GM12892 (cell line): ENCODE measurements around the gene APOL6.
"Not testable (repeated sequence)": the region's sequence is repeated elsewhere in the genome, so short reads cannot be mapped to it uniquely, and the experiment has no call there.

Experiments
- DNase-seq: peaks from one replicate; pipeline ENCODE4 v3.0.0; 2011; ENCODE audit not compliant: insufficient read length
- FAIRE-seq: peaks from 2 replicates; lab custom pipeline; 2011; peaks lifted over from hg19 to GRCh38; lab: Jason Lieb, UNC
- POLR2A ChIP-seq: IDR thresholded peaks from 2 replicates; pipeline ENCODE4 v1.6.1; 2011; ENCODE audit warnings: low read depth, low read length, control low read depth
- POLR2AphosphoS5 ChIP-seq: IDR thresholded peaks from 2 replicates; pipeline ENCODE4 v1.6.1; 2011; ENCODE audit warnings: low read depth, low read length, control low read depth
- TAF1 ChIP-seq: IDR thresholded peaks from 2 replicates; pipeline ENCODE4 v1.6.1; 2011; ENCODE audit warnings: low read depth, mild to moderate bottlenecking, control low read depth, low read length, borderline replicate concordance

Gene APOL6

DNA sequence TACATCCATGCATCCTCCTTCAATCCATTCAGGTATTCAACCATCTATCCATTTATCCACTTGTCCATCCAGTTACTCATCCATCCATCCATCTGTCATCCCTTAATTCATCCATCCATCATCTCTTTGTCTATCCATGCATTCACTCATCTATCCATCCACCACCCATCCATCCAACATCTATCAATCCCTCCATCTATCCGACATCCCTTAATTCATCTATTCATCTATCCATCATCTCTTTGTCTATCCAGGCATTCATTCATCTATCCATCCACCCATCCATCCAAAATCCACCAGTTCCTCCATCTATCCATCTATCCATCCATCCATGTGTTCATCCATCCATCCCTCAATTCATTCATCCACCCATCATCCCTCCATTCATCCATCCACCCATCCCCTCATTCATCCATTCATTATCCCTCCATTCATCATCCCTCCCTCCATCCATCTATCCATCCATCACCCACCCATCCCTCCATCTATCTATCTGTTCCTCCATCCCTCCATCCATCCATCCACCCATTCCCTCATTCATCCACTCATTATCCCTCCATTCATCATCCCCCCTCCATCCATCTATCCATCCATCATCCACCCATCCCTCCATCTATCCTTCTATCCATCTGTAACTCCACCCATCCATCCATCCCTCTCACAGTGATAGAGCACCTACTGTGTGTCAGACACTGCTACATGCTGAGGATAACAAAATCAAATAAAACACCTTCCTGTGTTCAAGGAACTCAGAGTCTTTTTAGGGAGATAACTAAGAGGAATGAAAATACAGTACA is 29.6 kb upstream of the APOL6 start:
- TF ChIP-seq POLR2AphosphoS5: no peak
- no peak for TF ChIP-seq TAF1
- TF ChIP-seq POLR2A: no peak
- DNase-seq (no peak), FAIRE-seq (no peak)

DNA sequence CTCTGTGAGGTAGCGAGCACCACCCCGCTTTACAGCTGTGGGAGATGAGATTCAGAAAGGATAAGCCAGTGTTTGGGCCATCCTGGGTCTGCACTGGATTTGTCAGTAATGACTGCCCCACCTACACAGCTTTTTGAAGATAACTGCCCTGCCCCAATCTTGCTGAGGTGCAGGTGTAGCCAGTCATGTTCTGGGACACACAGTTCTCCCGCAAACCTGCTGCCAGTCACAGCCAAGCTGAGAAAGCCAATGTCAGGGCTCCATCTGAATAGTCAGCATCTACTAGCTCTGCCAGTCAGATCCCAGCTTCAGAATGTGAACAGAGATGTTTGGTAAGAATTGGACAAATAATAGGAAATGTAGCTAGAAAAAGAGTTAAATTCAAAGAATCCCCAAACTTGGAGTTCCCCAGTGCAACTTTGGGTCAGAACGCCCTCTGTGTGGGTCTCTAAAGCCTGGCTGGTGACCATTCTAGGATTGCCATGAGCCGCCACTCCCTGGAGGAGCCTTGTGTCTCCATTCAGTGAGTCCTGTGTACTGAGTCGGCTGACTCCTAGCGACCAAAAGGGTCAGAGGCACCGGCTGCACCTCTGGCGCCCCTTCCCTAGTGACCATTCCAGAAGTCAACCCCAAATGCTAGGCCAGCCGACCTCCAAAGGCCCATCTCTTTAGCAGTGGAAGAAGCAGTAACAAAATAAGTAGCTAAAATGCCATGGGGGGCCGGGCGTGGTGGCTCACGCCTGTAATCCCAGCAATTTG is 28.7 kb upstream of the APOL6 start:
- FAIRE-seq: no peak
- no peak for DNase-seq
- TF ChIP-seq TAF1 (no peak), POLR2A (no peak), POLR2AphosphoS5 (no peak)

- TF ChIP-seq POLR2AphosphoS5: no peak
- no peak for TF ChIP-seq TAF1
- no peak for TF ChIP-seq POLR2A
- FAIRE-seq: no peak
- no peak for DNase-seq
These were observed 27.5 kb upstream of the APOL6 start for GRCh38 chr22:35620624-35621251.

- FAIRE-seq (no peak), DNase-seq (no peak)
- no peak for TF ChIP-seq POLR2A
- TF ChIP-seq POLR2AphosphoS5: no peak
- TF ChIP-seq TAF1: no peak
These were observed 26.8 kb upstream of the APOL6 start for GRCh38 chr22:35621451-35621850.

GRCh38 chr22:35622191-35622913 is 25.9 kb upstream of the APOL6 start:
- no peak for TF ChIP-seq POLR2A
- TF ChIP-seq TAF1: no peak
- no peak for TF ChIP-seq POLR2AphosphoS5
- no peak for FAIRE-seq
- no peak for DNase-seq

GRCh38 chr22:35623885-35624284 is 24.4 kb upstream of the APOL6 start:
- not testable (repeated sequence) for FAIRE-seq, DNase-seq

DNA sequence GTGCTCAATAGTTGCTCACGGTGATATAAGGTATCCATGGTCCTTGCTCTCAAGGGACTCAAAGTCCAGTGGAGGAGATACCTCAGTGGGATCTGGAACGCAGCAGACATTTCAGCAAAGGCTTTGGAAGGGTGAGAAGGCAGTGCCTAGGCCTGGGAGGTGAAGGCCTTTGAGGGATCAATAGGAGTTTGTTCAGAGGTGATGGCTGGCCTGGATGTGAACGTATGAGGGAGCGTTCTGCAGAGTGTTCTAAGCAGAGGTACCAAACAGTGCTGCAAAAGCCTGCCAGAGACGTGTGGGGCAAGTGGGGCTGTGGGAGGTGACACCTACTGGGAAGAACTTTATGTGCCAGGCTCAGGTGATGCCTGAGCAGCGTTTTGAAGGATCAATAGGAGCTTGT is 23.7 kb upstream of the APOL6 start:
- no peak for DNase-seq
- no peak for FAIRE-seq
- TF ChIP-seq TAF1 (no peak), POLR2AphosphoS5 (no peak), POLR2A (no peak)

- FAIRE-seq (no peak), DNase-seq (no peak)
- no peak for TF ChIP-seq TAF1
- no peak for TF ChIP-seq POLR2A
- TF ChIP-seq POLR2AphosphoS5: no peak
These were observed 22.3 kb upstream of the APOL6 start for GRCh38 chr22:35625763-35626432.

GRCh38 chr22:35627267-35628041 is 20.8 kb upstream of the APOL6 start:
- FAIRE-seq: peak; percentile 92
- DNase-seq: no peak
- TF ChIP-seq POLR2A (no peak), TAF1 (no peak), POLR2AphosphoS5 (no peak)

DNA sequence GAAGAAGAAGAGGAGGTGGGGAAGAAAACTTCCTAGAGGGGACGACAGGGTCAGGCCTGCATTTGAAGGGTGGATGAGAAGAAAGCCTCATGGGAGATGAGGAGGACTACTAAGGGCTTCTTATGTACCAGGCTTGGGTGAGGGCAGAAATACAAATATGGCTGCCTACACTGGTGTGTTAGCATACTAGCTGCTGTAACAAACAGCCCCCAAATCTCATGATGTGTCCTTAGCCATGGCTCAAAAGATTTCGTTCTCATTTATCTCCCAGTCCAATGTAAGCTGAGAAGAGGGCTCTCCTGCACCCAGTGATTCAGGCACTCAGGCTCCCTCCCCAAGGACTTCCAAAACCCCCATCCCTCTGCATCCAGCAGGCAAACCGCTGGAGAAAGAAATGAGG is 19.5 kb upstream of the APOL6 start:
- DNase-seq (no peak), FAIRE-seq (peak; percentile 64)
- no peak for TF ChIP-seq POLR2AphosphoS5
- TF ChIP-seq POLR2A: no peak
- TF ChIP-seq TAF1: no peak
